Progenitor cell of endocrine pancreas (in vitro differentiated cells): Measurements from ENCODE around the gene ZNF552. TPM values are rescaled to one million over a fixed set of nuclear protein-coding genes. Genes with fewer than 3 reads are reported as not detected.
"Not testable (repeated sequence)": the region's sequence is repeated elsewhere in the genome, so short reads cannot be mapped to it uniquely, and the experiment has no call there.

Source experiments
- DNase-seq: peaks from one replicate; pipeline ENCODE4 v3.0.0; 2021; ENCODE audit warnings: low spot score; ENCODE audit not compliant: unreplicated experiment
- H3K27ac Mint-ChIP-seq: 2 replicates; pipeline ENCODE4 v1.8.0; 2021; ENCODE audit warnings: mild to moderate bottlenecking, moderate library complexity, mixed read lengths
- H3K27me3 Mint-ChIP-seq: 2 replicates; pipeline ENCODE4 v1.8.0; 2021; ENCODE audit warnings: mixed read lengths
- H3K36me3 Mint-ChIP-seq: 2 replicates; pipeline ENCODE4 v1.8.0; 2022; ENCODE audit warnings: mixed read lengths; ENCODE audit not compliant: insufficient read depth
- H3K4me1 Mint-ChIP-seq: 2 replicates; pipeline ENCODE4 v1.8.0; 2021; ENCODE audit warnings: low read depth, mixed read lengths
- H3K4me3 Mint-ChIP-seq: 2 replicates; pipeline ENCODE4 v1.8.0; 2021; ENCODE audit warnings: low read depth, mild to moderate bottlenecking, moderate library complexity, mixed read lengths
- H3K9me3 Mint-ChIP-seq: 2 replicates; pipeline ENCODE4 v1.8.0; 2021; ENCODE audit warnings: low read depth, mixed read lengths
- CTCF ChIP-seq: fragments of 200-600 bp; sonication (generic); IDR thresholded peaks from one replicate; pipeline ENCODE4 v1.5.0; 2021; ENCODE audit warnings: antibody characterized with exemption, mild to moderate bottlenecking; ENCODE audit not compliant: unreplicated experiment
- total RNA-seq: library from RNA; stranded (reverse); gene quantifications from 2 replicates; pipeline ENCODE4 v1.2.1, GENCODE V29; 2021

ZNF552 gene
- total RNA-seq, 1 donor from 2014 or later, result 27.9 TPM

GRCh38 chr19:57821095-57821494 lies 6.4 kb upstream of the ZNF552 start:
- Mint-ChIP-seq H3K4me1 (peaks cover 67% of the 10 kb centered on the region), H3K36me3 (peaks cover 13% of the 10 kb centered on the region), H3K4me3 (peak overlapping the region; percentile 94), H3K27ac (peak overlapping the region; percentile 98)
- H3K27me3 Mint-ChIP-seq, DNase-seq, H3K9me3 Mint-ChIP-seq: not testable (repeated sequence)

- no peaks in the 10 kb centered on the region for H3K27me3 Mint-ChIP-seq
- DNase-seq, result no peak
- peak overlapping the region; percentile 94 for H3K4me3 Mint-ChIP-seq
- H3K36me3 Mint-ChIP-seq, result peaks cover 11% of the 10 kb centered on the region
- H3K27ac Mint-ChIP-seq, result peak overlapping the region; percentile 98
- H3K9me3 Mint-ChIP-seq, result no peaks in the 10 kb centered on the region
- H3K4me1 Mint-ChIP-seq, result peaks cover 70% of the 10 kb centered on the region
- TF ChIP-seq CTCF, result no peak
These were observed 5.9 kb upstream of the ZNF552 start for GRCh38 chr19:57820599-57820998.

- Mint-ChIP-seq H3K27me3 (no peaks in the 10 kb centered on the region), H3K27ac (peak overlapping the region; percentile 98), H3K4me3 (peak overlapping the region; percentile 94), H3K4me1 (peaks cover 76% of the 10 kb centered on the region), H3K36me3 (peaks cover 11% of the 10 kb centered on the region), H3K9me3 (no peaks in the 10 kb centered on the region)
- peak; percentile 54 for DNase-seq
- no peak for TF ChIP-seq CTCF
These were observed 4.9 kb upstream of the ZNF552 start for GRCh38 chr19:57819475-57820148.

- Mint-ChIP-seq H3K27ac (peak overlapping the region; percentile 91), H3K9me3 (no peaks in the 10 kb centered on the region), H3K36me3 (peaks cover 9% of the 10 kb centered on the region), H3K27me3 (no peaks in the 10 kb centered on the region), H3K4me3 (peak overlapping the region; percentile 94), H3K4me1 (peaks cover 72% of the 10 kb centered on the region)
- TF ChIP-seq CTCF, result no peak
- DNase-seq, result no peak
These were observed 3.7 kb upstream of the ZNF552 start for GRCh38 chr19:57818378-57818777.

- no peak for TF ChIP-seq CTCF
- Mint-ChIP-seq H3K9me3 (no peaks in the 10 kb centered on the region), H3K27ac (peak overlapping the region; percentile 91), H3K36me3 (peaks cover 9% of the 10 kb centered on the region), H3K4me3 (peak overlapping the region; percentile 94), H3K27me3 (no peaks in the 10 kb centered on the region), H3K4me1 (peaks cover 72% of the 10 kb centered on the region)
- no peak for DNase-seq
These were observed 3.3 kb upstream of the ZNF552 start for GRCh38 chr19:57817976-57818375.

GRCh38 chr19:57816652-57817051 lies 1.9 kb upstream of the ZNF552 start:
- Mint-ChIP-seq H3K27me3 (no peaks in the 10 kb centered on the region), H3K9me3 (no peaks in the 10 kb centered on the region), H3K27ac (peak overlapping the region; percentile 97), H3K4me1 (peaks cover 75% of the 10 kb centered on the region), H3K36me3 (peaks cover 10% of the 10 kb centered on the region), H3K4me3 (peak overlapping the region; percentile 95)
- no peak for DNase-seq
- no peak for TF ChIP-seq CTCF
